ENCODE data around the gene MTNR1A.
"Not testable (repeated sequence)": the region's sequence is repeated elsewhere in the genome, so short reads cannot be mapped to it uniquely, and the experiment has no call there.

MTNR1A gene

DNA sequence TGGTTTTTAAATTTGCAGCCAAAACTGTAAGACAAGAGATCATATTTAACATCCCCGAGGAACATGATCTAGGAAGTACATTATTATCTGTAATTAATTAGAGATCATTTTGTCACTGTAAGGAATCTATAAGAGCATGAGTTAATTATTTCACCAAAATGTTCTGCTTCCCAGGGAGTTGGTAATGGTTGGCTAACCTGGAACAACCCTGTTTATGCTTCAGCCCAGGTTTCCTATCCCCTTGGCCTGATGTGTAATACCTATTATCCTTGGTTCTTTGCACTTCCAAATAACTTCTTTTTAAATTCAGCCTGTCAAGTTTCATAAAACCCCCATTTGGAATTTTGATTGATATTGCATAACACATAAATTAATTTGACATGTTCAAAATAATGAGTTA, 6.4 kb upstream of the MTNR1A start:
- DNase-seq (ENCODE audit: low spot score), result no peak

DNA sequence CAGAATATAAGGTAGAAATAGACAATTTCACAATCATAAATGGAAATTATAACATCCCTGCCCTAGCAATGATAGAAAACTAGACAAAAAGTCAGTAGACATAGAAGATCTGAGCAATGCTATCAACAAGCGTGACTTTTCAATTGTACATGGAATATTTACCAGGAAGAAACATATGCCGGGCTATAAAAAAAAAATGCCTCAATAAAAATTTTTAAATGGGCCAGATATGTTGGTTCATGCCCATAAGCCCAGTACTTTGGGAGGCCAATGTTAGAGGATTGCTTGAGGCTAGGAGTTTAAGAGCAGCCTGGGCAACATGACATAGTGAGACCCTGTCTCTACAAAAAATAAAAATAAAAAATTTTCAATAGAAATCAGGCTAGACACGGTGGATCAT, 5.3 kb upstream of the MTNR1A start:
- DNase-seq (ENCODE audit: low spot score), result no peak

GRCh38 chr4:186557486-186557885, 2.1 kb upstream of the MTNR1A start:
- no peak for DNase-seq (ENCODE audit: low spot score)

GRCh38 chr4:186557061-186557460, 1.7 kb upstream of the MTNR1A start:
- no peak for DNase-seq (ENCODE audit: low spot score)

- no peak for DNase-seq (ENCODE audit: low spot score)
Measured at GRCh38 chr4:186554539-186554913, 841 bp downstream of the MTNR1A start.

GRCh38 chr4:186553717-186554116, 1.6 kb downstream of the MTNR1A start:
- no peak for DNase-seq (ENCODE audit: low spot score)

DNA sequence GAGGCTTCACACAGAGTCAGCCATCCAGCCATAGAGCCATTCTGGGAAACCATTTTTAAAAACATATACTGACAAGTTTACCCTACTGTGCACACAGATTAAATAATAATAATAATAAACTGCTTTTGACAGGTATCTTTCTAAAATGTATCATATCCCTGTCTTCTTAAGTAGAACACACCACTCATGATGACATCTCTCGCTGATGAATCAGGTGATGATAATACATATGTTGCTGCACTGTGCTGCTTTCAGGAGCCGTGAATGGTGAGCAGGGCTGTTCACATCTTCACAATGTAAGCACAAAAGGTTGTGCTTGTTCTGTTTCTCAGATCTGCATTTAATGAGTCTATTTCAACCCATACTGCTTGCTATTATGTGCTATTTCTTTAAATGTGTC, 3.5 kb downstream of the MTNR1A start:
- no peak for DNase-seq (ENCODE audit: low spot score)

GRCh38 chr4:186545436-186545835, 9.9 kb downstream of the MTNR1A start:
- no peak for DNase-seq (ENCODE audit: low spot score)

DNA sequence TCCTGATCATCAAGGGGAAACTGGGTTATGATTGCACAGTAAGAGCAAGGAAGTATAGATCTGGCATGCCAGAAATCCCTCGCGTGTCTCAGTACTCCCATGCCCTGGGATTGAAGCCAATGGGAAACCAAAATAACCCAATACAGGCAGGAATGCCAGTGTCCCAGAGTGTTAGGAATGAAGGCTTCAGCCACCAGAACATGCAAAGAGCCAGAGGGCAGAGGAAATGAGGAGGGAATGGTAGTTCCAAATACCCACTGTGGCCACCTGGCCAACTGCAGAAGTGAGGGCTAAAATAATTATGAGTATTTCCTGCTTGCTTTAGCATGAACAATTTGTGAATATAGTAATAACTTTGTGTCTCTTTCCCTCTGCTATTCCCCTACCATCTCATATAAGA, 12.2 kb downstream of the MTNR1A start:
- DNase-seq (ENCODE audit: low spot score), result no peak

GRCh38 chr4:186541801-186542200, 13.6 kb downstream of the MTNR1A start:
- DNase-seq (ENCODE audit: low spot score), result no peak

DNA sequence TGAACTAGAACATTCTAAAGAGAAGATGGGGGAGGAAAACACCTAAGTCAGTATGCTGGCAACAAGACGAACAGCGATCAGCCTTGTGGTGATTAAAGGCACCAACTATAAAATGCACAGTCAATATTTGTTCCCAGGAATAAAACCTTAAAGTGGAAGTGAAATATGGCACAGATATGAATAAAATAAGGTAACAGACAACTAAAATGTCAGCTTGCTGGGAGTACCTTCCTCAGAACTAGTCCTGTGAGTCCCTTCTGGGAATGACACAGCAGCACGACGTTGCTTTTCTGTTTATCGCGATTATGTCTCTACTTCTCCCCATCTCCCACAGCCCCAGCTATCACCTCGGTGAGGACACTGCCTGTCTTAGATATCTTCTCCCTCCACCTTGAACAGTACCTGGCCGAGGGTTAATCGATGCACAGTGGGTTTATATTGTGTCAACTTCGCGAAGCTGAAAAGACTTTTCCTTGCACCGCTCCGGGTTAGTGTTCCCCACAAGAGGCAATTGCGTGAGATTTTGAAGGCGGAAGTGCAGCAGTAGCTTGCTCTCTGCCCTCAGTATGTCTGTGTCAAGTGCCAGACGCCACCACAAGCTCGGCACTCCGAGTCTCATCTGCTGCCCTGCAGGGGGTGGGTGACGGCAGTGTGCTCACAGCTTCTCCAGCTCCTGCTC, 17.4 kb downstream of the MTNR1A start:
- no peak for DNase-seq (ENCODE audit: low spot score)

GRCh38 chr4:186536285-186536684, 19.1 kb downstream of the MTNR1A start:
- no peak for DNase-seq (ENCODE audit: low spot score)

DNA sequence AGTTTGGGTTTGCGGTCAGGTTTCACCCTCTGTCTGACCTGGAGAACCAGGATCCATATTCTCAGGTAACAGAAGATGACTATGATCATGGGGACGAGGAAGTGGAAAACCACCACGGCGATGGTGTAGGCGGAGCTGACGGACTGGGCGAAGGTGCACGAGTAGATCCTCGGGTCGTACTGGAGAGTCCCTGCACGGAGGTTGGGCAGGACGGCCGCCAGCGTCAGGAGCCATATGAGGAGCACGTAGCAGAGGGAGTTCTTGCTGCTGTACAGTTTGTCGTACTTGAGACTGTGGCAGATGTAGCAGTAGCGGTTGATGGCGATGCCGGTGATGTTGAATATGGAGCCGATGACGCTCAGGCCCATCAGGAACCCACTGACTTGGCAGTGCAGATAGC, 21.3 kb downstream of the MTNR1A start:
- no peak for DNase-seq (ENCODE audit: low spot score)

DNA sequence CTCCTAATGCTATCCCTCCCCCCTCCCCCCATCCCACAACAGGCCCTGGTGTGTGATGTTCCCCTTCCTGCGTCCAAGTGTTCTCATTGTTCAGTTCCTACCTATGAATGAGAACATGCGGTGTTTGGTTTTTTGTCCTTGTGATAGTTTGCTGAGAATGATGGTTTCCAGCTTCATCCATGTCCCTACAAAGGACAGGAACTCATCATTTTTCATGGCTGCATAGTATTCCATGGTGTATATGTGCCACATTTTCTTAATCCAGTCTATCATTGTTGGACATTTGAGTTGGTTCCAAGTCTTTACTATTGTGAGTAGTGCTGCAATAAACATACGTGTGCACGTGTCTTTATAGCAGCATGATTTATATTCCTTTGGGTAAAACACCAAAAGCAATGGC, 31.4 kb downstream of the MTNR1A start:
- DNase-seq (ENCODE audit: low spot score), result not testable (repeated sequence)

GRCh38 chr4:186516287-186516686, 39.1 kb downstream of the MTNR1A start:
- DNase-seq (ENCODE audit: low spot score), result no peak

DNA sequence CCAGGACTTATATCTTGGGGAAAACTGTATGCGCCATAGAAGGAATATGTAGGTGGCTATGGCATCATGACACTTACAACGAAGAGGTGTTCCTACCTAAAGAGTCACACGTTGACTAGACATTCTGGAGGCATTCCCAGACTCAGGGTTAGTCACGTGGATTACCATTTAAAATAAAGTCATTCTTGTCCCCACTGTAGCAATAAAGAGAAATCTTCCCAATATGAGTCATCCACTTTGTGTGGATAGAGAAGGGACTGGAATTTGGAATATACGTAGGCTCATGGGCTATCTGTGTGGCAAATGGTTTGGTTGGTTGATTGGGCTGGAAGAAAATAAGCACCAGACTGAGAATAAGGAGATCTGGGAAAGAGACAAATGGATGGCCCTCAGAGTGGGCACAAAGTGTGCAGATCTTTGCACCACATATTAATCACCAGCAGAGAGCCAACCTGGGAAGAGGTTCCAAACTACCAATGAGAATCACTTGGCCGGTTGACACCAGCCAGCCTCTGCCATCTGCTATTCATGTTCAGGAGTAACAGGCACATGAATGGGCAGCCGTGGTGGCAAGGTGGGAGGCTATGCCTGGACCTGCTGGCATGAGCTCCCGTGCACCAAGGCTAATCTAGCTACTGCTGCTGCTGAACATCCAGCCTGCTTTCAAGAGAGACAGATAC, 41.0 kb downstream of the MTNR1A start:
- no peak for DNase-seq (ENCODE audit: low spot score)

GRCh38 chr4:186504771-186505170, 50.6 kb downstream of the MTNR1A start:
- not testable (repeated sequence) for DNase-seq (ENCODE audit: low spot score)

DNA sequence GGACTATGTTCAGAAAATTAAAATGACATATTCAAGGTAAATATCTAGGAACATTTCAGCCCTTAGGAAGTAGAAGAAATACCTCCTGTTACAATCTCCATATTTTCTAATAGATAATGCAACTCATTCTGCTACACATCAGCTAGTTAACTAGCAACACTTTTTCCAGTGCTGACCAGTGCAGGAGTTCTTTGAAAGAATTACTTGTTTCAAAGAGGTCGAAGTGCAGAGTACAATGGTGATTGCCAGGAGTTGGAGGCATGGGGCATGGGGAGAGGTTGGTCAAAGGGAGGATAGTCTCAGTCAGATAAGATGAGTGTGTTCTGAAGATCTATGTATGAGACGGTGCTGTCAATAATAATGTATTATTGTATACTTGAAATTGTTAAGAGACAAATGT, 53.1 kb downstream of the MTNR1A start:
- DNase-seq (ENCODE audit: low spot score), result no peak

DNA sequence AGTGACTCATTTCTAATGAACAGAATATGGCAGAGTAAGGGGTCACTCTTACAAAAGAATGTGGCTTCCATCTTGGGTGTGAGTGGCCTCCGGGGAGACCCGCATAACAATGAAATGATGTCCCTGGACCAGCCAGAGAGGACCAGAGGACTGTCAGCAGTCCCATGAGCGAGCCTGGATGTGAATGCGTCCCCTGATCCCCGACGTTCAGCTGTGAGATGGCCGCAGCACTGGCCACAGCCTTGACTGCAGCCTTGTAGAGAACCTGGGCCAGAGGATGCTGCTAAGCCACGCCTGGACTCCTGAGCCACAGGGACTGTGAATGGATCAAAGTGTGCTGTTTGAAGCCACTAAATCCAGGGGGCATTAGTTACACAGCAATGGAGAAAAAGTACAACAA, 53.8 kb downstream of the MTNR1A start:
- DNase-seq (ENCODE audit: low spot score), result no peak

- DNase-seq (ENCODE audit: low spot score), result no peak
Measured at GRCh38 chr4:186500721-186501304, 54.6 kb downstream of the MTNR1A start.

GRCh38 chr4:186499467-186499866, 55.9 kb downstream of the MTNR1A start:
- DNase-seq (ENCODE audit: low spot score), result no peak

GRCh38 chr4:186497043-186497442, 58.3 kb downstream of the MTNR1A start:
- DNase-seq (ENCODE audit: low spot score), result no peak

- no peak for DNase-seq (ENCODE audit: low spot score)
Measured at GRCh38 chr4:186494496-186494895, 60.9 kb downstream of the MTNR1A start.

DNA sequence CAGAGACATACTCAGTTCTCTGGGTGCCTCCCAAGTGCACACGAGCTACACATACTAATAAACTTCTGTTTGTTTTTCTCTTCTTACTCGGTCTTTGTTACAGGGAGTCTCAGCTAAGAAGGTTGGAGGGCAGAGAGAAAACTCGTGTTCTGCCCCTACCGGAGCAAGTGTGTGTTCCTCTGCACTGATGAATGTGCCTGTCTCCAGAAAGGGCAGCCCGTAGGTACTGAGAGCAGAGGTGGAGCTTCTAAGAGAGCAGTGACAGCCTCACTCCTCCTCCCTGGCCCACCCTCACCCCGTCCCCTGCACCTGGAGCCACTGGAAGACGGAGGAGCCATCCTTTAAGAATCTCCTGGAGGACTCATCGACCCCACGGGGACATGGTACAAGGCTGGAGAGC, 67.6 kb downstream of the MTNR1A start:
- no peak for DNase-seq (ENCODE audit: low spot score)

All from HuH-7.5 (cell line).